ENCODE measurements around the gene STIMATE.

- no peak for TF ChIP-seq CTCF (conservative IDR thresholded peaks at IDR 0.05; ENCODE audit: low read depth, low read length)
- no peak for TF ChIP-seq POLR2A (IDR thresholded peaks at IDR 0.05; ENCODE audit: low read depth, low read length)
- TF ChIP-seq USF2 (IDR thresholded peaks at IDR 0.05; ENCODE audit: low read depth, low read length), result no peak
- no peak for TF ChIP-seq NFE2L2 (IDR thresholded peaks at IDR 0.05; ENCODE audit: low read depth, low read length)
- no peak for TF ChIP-seq BHLHE40 (IDR thresholded peaks at IDR 0.05; ENCODE audit: low read depth, low read length)
- no peak for TF ChIP-seq MAZ (IDR thresholded peaks at IDR 0.05; ENCODE audit: borderline replicate concordance, low read depth, low read length)
- no peak for TF ChIP-seq RAD21 (IDR thresholded peaks at IDR 0.05; ENCODE audit: low read length)
- no peak for TF ChIP-seq MXI1 (IDR thresholded peaks at IDR 0.05; ENCODE audit: borderline replicate concordance, low read depth, low read length)
- no peak for TF ChIP-seq RCOR1 (IDR thresholded peaks at IDR 0.05; ENCODE audit: insufficient replicate concordance, low read length)
- no peak for TF ChIP-seq RFX5 (IDR thresholded peaks at IDR 0.05; ENCODE audit: low read depth, low read length)
- TF ChIP-seq MAFK (IDR thresholded peaks at IDR 0.05; ENCODE audit: low read depth, low read length), result no peak
- TF ChIP-seq CEBPB (IDR thresholded peaks at IDR 0.05; ENCODE audit: low read depth, low read length), result no peak
Measured at GRCh38 chr3:52796411-52796810, 100.9 kb downstream of the STIMATE start.

Measured in IMR-90 (cell line).